Measurements from ENCODE around the gene PON3. TPM values are rescaled to one million over a fixed set of nuclear protein-coding genes. Genes with fewer than 3 reads are reported as not detected.

The PON3 gene
- total and polyA plus RNA-seq, 2 of the 8 experiments (the other 6 are each of a cell fraction or from before 2014, with no cell fraction given) = not detected

- Histone ChIP-seq H3K79me1 (ENCODE audit: low read depth, low read length) (no peaks in the 10 kb centered on the region), H3K9ac (replicated peaks in 1 of 4; ENCODE audit: extremely low read depth in 1 of 4, low read depth in 3 of 4, low read length in 3 of 4) (no peak overlapping the region), H4K5ac (ENCODE audit: insufficient read length, low read depth, low read length) (no peak overlapping the region), H3K14ac (ENCODE audit: insufficient read length) (no peak overlapping the region), H3K27ac (ENCODE audit: low read depth, low read length) (no peak overlapping the region), H3K23ac (ENCODE audit: insufficient read length) (no peak overlapping the region), H3K9me3 (ENCODE audit: insufficient read depth in 2 of 2, low read depth in 1 of 2, low read length in 1 of 2) (no peaks in the 10 kb centered on the region), H4K91ac (replicated peaks; ENCODE audit: insufficient read length, low read length) (no peak overlapping the region), H2AK5ac (ENCODE audit: low read depth, low read length) (no peak overlapping the region), H4K8ac (ENCODE audit: extremely low read depth, insufficient read depth, low read length) (no peak overlapping the region), H3K4me2 (ENCODE audit: insufficient read depth in 1 of 2, low read depth in 2 of 2, low read length in 2 of 2) (no peak overlapping the region), H3K36me3 (ENCODE audit: control insufficient read depth in 2 of 4, insufficient read depth in 4 of 4, low read length in 3 of 4) (no peaks in the 10 kb centered on the region), H2BK20ac (ENCODE audit: low read length) (no peak overlapping the region), H2BK15ac (ENCODE audit: low read length) (no peak overlapping the region), H3K27me3 (replicated peaks in 1 of 4; ENCODE audit: control insufficient read depth in 3 of 4, extremely low read depth in 1 of 4, insufficient read depth in 3 of 4, low read length in 3 of 4) (no peaks in the 10 kb centered on the region), H2BK120ac (replicated peaks; ENCODE audit: low read depth, low read length) (no peak overlapping the region), H3K4me3 (ENCODE audit: extremely low read depth in 1 of 4, insufficient read depth in 2 of 4, low read depth in 3 of 4, low read length in 4 of 4) (no peak overlapping the region), H2BK12ac (ENCODE audit: low read depth, low read length) (no peak overlapping the region), H3K18ac (ENCODE audit: extremely low read depth, low read length) (no peak overlapping the region), H3K4ac (replicated peaks; ENCODE audit: insufficient read length, low read depth, low read length) (no peak overlapping the region), H3K79me2 (ENCODE audit: control insufficient read depth in 1 of 2, insufficient read depth in 2 of 2, low read length in 2 of 2) (no peaks in the 10 kb centered on the region), H2AFZ (ENCODE audit: low read length) (no peak overlapping the region), H2BK5ac (ENCODE audit: low read depth, low read length) (no peak overlapping the region), H3K23me2 (ENCODE audit: low read depth, low read length) (no peaks in the 10 kb centered on the region), H3K4me1 (replicated peaks in 1 of 4; ENCODE audit: control insufficient read depth in 3 of 4, insufficient read depth in 4 of 4, low read length in 3 of 4) (no peaks in the 10 kb centered on the region), H3K56ac (replicated peaks; ENCODE audit: insufficient read length, low read depth, low read length) (no peak overlapping the region), H4K20me1 (replicated peaks in 1 of 2; ENCODE audit: control insufficient read depth in 1 of 2, insufficient read depth in 2 of 2, low read length in 2 of 2) (no peaks in the 10 kb centered on the region)
- POLR2A ChIA-PET (ENCODE audit: partially characterized antibody) = no interaction called here
- FAIRE-seq = no peak
- no peak for TF ChIP-seq SIRT6 (IDR thresholded peaks at IDR 0.05; ENCODE audit: low read length)
- no peak for TF ChIP-seq ZNF274 (IDR thresholded peaks at IDR 0.05; ENCODE audit: borderline replicate concordance, extremely low read depth, low read length)
- TF ChIP-seq SUZ12 (IDR thresholded peaks at IDR 0.05; ENCODE audit: low read length) = no peak
- no peak for TF ChIP-seq NANOG (IDR thresholded peaks at IDR 0.05; ENCODE audit: insufficient read depth, low read depth, low read length, poor library complexity, severe bottlenecking)
- TF ChIP-seq POU5F1 (IDR thresholded peaks at IDR 0.05; ENCODE audit: low read depth, low read length) = no peak
- TF ChIP-seq BACH1 (IDR thresholded peaks at IDR 0.05; ENCODE audit: low read length) = no peak
- TF ChIP-seq CHD1 (IDR thresholded peaks at IDR 0.05; ENCODE audit: low read depth, low read length) = no peak
- TF ChIP-seq CTBP2 (IDR thresholded peaks at IDR 0.05; ENCODE audit: borderline replicate concordance, insufficient read depth, insufficient read length, low read length) = no peak
- no peak for TF ChIP-seq NRF1 (IDR thresholded peaks at IDR 0.05; ENCODE audit: low read depth, low read length)
- no peak for TF ChIP-seq KDM4A (IDR thresholded peaks at IDR 0.05; ENCODE audit: low read depth, low read length, severe bottlenecking)
- DNase-seq (ENCODE audit: low read depth in 1 of 2, low spot score in 2 of 2) = no peak
- CTCF ChIA-PET (ENCODE audit: partially characterized antibody) = interaction anchor here (0.9 to 1.4 kb wide), 2 partner anchors 9 to 177 kb away, joined by 3 to 4 read pairs; no protein-coding TSS in a partner anchor
These were observed 61.7 kb downstream of the PON3 start for GRCh38 chr7:95334447-95334846.
